A673 (cell line): ENCODE measurements around the gene PIERCE2. TPM values are rescaled to one million over a fixed set of nuclear protein-coding genes. Genes with fewer than 3 reads are reported as not detected.
A peak's percentile ranks its signal among the peaks of the same experiment; 100 is the strongest.
"Not testable (repeated sequence)": the region's sequence is repeated elsewhere in the genome, so short reads cannot be mapped to it uniquely, and the experiment has no call there.

Source experiments
- BruUV-seq: library from RNA; stranded (reverse); fragments of 400-500 nt; replicated peaks from 2 replicates; lab custom pipeline; 2021; lab: Mats Ljungman, UMichigan
- CTCF ChIA-PET: fragments of 300-600 bp; sonication (Branson Sonifier 250); formaldehyde crosslinking; loops from one replicate; lab custom pipeline; 2022; ENCODE audit warnings: antibody characterized with exemption; lab: Charles Lee
- POLR2A ChIA-PET: fragments of 300-600 bp; sonication (Branson Sonifier 250); formaldehyde crosslinking; loops from one replicate; lab custom pipeline; 2022; ENCODE audit warnings: antibody characterized with exemption; ENCODE audit not compliant: low non-redundant PET; lab: Charles Lee
- DNase-seq: peaks from one replicate; pipeline ENCODE4 v3.0.0-alpha.2; 2015; ENCODE audit warnings: low spot score
- H3K27ac ChIP-seq: fragments of 200-600 bp; sonication (generic); 2 replicates; pipeline ENCODE4 v1.5.1; 2016; ENCODE audit warnings: mixed run types, low read depth, mild to moderate bottlenecking, mixed read lengths, antibody characterized with exemption, low read length; ENCODE audit not compliant: poor library complexity, severe bottlenecking
- H3K27me3 ChIP-seq: fragments of 200-600 bp; sonication (generic); replicated peaks from 2 replicates; pipeline ENCODE4 v1.6.1; 2017; ENCODE audit warnings: mixed run types, low read depth, mild to moderate bottlenecking, mixed read lengths, antibody characterized with exemption, low read length; ENCODE audit not compliant: insufficient read depth, poor library complexity
- H3K36me3 ChIP-seq: fragments of 200-600 bp; sonication (generic); 2 replicates; pipeline ENCODE4 v1.6.1; 2016; ENCODE audit warnings: mixed run types, mild to moderate bottlenecking, mixed read lengths, antibody characterized with exemption, low read length; ENCODE audit not compliant: insufficient read depth, poor library complexity, severe bottlenecking
- H3K4me1 ChIP-seq: fragments of 200-600 bp; sonication (generic); 2 replicates; pipeline ENCODE4 v1.6.1; 2017; ENCODE audit warnings: mixed run types, mild to moderate bottlenecking, mixed read lengths, antibody characterized with exemption, low read length; ENCODE audit not compliant: insufficient read depth, poor library complexity, severe bottlenecking
- H3K4me3 ChIP-seq: fragments of 200-600 bp; sonication (generic); 2 replicates; pipeline ENCODE4 v1.5.1; 2016; ENCODE audit warnings: low read depth, mixed run types, mild to moderate bottlenecking, mixed read lengths, low read length; ENCODE audit not compliant: poor library complexity, severe bottlenecking
- H3K9me3 ChIP-seq: fragments of 200-600 bp; sonication (generic); 2 replicates; pipeline ENCODE4 v1.6.1; 2016; ENCODE audit warnings: mixed run types, low read depth, mild to moderate bottlenecking, mixed read lengths, antibody characterized with exemption, low read length; ENCODE audit not compliant: poor library complexity, severe bottlenecking
- CTCF ChIP-seq: fragments of 300-800, 200-600 bp; sonication (generic); conservative IDR thresholded peaks from 2 replicates; pipeline ENCODE4 v1.5.1; 2017; ENCODE audit warnings: low read depth, mild to moderate bottlenecking, antibody characterized with exemption, low read length, moderate library complexity, mixed read lengths
- EZH2 ChIP-seq: fragments of 200-600 bp; sonication (generic); IDR thresholded peaks from 2 replicates; pipeline ENCODE4 v1.6.1; 2017; ENCODE audit warnings: borderline replicate concordance, low read depth, mild to moderate bottlenecking, mixed read lengths, antibody characterized with exemption, low read length; ENCODE audit not compliant: poor library complexity, severe bottlenecking
- intact Hi-C: fragments of 100-400 bp; cut with micrococcal nuclease; formaldehyde crosslinking; loops from one replicate; pipeline ENCODE4 v1.10.0; 2022; ENCODE audit not compliant: unreplicated experiment
- total RNA-seq: library from RNA; stranded (reverse); gene quantifications from 2 replicates; pipeline ENCODE4 v1.2.3, GENCODE V29; 2021

Gene PIERCE2
- total RNA-seq, 1 experiment from 2014 or later, result 0.86 TPM

GRCh38 chr15:55407498-55408011 is 740 bp upstream of the PIERCE2 start:
- H3K4me3 ChIP-seq, result peak overlapping the region; percentile 82
- CTCF ChIA-PET, result interaction anchor here (1.3 to 1.8 kb wide), 2 partner anchors 28 to 88 kb away, joined by 4 to 5 read pairs; partner anchors contain the start of genes PIGB and PIGBOS1
- intact Hi-C loops, result loop anchor here (5.0 kb wide), 1 partner anchor 75 kb away; no protein-coding TSS in a partner anchor
- POLR2A ChIA-PET, result no interaction called here
- no peaks in the 10 kb centered on the region for H3K9me3 ChIP-seq
- TF ChIP-seq EZH2 (no peak), CTCF (no peak)
- H3K4me1 ChIP-seq, result peaks cover 21% of the 10 kb centered on the region
- peak overlapping the region; percentile 69 for H3K27ac ChIP-seq
- BruUV-seq, result TSS peak; percentile 72
- H3K36me3 ChIP-seq, result no peaks in the 10 kb centered on the region
- DNase-seq, result no peak
- H3K27me3 ChIP-seq, result no peaks in the 10 kb centered on the region

GRCh38 chr15:55408976-55409375 is 681 bp downstream of the PIERCE2 start:
- CTCF ChIA-PET, result interaction anchor here (0.5 to 1.3 kb wide), 3 partner anchors 31 to 192 kb away, joined by 4 to 6 read pairs (median 5); partner anchors contain the start of genes PIGB and PIGBOS1
- POLR2A ChIA-PET, result interaction anchor here (0.6 kb wide), 2 partner anchors 13 to 50 kb away, joined by 3 to 6 read pairs; no protein-coding TSS in a partner anchor
- H3K27me3 ChIP-seq, H3K9me3 ChIP-seq, H3K36me3 ChIP-seq, DNase-seq, H3K4me1 ChIP-seq, BruUV-seq: not testable (repeated sequence)
- Histone ChIP-seq H3K27ac (peak overlapping the region; percentile 52), H3K4me3 (peak overlapping the region; percentile 82)
- intact Hi-C loops, result loop anchor here (5.0 kb wide), 1 partner anchor 77 kb away; no protein-coding TSS in a partner anchor

- H3K36me3 ChIP-seq, intact Hi-C loops, H3K4me1 ChIP-seq, H3K9me3 ChIP-seq, H3K27me3 ChIP-seq, H3K4me3 ChIP-seq, POLR2A ChIA-PET, CTCF ChIA-PET, H3K27ac ChIP-seq, BruUV-seq, DNase-seq: not testable (repeated sequence)
Measured at GRCh38 chr15:55417678-55418077, 9.4 kb downstream of the PIERCE2 start.

- Histone ChIP-seq H3K9me3 (no peaks in the 10 kb centered on the region), H3K4me3 (no peak overlapping the region), H3K36me3 (no peaks in the 10 kb centered on the region), H3K4me1 (no peaks in the 10 kb centered on the region), H3K27ac (no peak overlapping the region), H3K27me3 (no peaks in the 10 kb centered on the region)
- TF ChIP-seq EZH2 (no peak), CTCF (no peak)
- CTCF ChIA-PET, result no interaction called here
- BruUV-seq, result no TSS peak
- DNase-seq, result no peak
- POLR2A ChIA-PET, result no interaction called here
- intact Hi-C loops, result no loop called here
Measured at GRCh38 chr15:55420171-55420866, 12.0 kb downstream of the PIERCE2 start.
